ENCODE results near the gene OPN4.

OPN4 gene

DNA sequence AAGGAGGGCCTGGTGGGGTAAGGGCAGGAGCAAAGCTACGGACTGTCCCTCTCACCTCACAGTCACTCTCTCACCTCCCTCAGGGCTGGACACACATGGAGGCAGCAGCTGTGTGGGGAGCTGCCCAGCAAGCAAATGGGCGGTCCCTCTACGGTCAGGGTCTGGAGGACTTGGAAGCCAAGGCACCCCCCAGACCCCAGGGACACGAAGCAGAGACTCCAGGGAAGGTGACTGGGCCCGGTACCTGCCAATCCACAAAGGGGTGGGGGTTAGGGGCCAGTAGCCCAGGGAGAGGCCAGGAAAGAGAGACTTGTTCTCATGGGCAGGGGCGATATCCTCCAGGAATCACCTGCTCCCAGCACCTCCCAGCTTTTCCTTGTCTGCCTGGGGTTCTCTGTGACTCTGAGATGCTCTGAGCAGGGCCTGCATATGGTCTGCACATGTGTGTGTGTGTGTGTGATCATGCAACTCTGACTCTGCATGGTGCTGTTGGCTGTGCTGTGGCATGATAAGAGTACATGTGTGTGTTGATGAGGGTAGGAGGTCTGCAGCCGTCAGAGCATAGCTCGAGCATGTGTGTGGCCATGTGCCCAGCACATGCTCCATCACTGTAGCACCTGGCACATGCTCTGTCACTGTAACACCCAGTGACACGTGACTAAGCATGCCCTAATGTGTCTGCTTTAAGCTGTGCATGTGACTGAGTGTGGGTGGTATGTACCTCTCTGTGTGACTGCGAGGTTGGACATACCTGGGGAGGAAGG, 9.4 kb downstream of the OPN4 start:
- no peak overlapping the region for H3K4me3 ChIP-seq (ENCODE audit: low read depth, low read length)
- no peak for DNase-seq (ENCODE audit: low read depth, low spot score)
- POLR2A ChIA-PET = no interaction called here
- CTCF ChIA-PET = interaction anchor here (1.5 kb wide), 1 partner anchor 30 kb away, joined by 4 read pairs; no protein-coding TSS in a partner anchor
- TF ChIP-seq, protein P1, sequence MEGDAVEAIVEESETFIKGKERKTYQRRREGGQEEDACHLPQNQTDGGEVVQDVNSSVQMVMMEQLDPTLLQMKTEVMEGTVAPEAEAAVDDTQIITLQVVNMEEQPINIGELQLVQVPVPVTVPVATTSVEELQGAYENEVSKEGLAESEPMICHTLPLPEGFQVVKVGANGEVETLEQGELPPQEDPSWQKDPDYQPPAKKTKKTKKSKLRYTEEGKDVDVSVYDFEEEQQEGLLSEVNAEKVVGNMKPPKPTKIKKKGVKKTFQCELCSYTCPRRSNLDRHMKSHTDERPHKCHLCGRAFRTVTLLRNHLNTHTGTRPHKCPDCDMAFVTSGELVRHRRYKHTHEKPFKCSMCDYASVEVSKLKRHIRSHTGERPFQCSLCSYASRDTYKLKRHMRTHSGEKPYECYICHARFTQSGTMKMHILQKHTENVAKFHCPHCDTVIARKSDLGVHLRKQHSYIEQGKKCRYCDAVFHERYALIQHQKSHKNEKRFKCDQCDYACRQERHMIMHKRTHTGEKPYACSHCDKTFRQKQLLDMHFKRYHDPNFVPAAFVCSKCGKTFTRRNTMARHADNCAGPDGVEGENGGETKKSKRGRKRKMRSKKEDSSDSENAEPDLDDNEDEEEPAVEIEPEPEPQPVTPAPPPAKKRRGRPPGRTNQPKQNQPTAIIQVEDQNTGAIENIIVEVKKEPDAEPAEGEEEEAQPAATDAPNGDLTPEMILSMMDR (IDR thresholded peaks at IDR 0.05; ENCODE audit: insufficient read depth, low read length, missing control alignments) = no peak

DNA sequence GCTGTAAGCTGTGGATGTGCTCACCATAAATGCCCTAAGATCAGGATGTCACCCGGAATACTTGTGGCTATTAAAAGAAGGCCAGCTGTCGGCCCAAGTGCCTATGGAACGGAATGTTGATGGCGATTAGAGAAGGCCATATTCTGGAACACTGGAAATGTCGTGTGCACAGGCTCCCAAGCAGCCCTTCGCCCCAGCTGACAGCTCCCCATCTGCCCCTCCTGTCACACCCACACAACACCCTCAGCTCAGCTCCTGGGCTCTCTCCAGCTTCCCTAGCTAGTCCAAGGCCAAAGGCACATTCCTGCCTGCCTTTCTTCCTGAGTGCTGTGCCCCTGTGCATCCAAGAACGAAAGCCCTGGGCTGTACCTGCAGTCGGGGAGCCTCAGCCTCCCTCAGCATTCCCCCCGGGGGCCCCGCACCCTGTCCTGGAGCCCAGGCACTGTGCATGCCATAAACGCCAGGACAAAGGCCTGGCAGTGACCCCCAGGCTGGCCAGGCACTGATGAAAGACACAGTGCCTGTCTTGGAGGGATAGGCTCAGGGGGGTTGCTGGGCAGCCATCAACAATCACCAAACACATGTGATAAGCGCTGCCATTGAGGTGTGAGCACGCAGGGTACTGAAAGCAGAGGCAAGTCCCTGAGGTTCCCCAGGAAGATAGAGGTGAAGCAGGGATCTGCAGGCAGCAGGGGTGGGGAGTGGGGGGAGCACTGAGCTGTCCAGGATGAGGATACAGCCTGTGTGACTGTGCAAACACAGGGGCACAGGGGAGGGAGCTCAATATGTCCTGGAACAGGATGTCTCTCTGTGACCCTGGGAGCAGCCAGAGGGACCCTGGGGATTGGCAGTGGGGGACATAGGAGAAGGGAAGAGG, 10.2 kb downstream of the OPN4 start:
- TF ChIP-seq, protein P1 (IDR thresholded peaks at IDR 0.05; ENCODE audit: insufficient read depth, low read length, missing control alignments) = no peak
- H3K4me3 ChIP-seq (ENCODE audit: low read depth, low read length) = no peak overlapping the region
- ChIA-PET CTCF (interaction anchor here (1.4 to 1.5 kb wide), 2 partner anchors 21 to 29 kb away, joined by 3 to 4 read pairs; no protein-coding TSS in a partner anchor), POLR2A (no interaction called here)
- no peak for DNase-seq (ENCODE audit: low read depth, low spot score)

DNA sequence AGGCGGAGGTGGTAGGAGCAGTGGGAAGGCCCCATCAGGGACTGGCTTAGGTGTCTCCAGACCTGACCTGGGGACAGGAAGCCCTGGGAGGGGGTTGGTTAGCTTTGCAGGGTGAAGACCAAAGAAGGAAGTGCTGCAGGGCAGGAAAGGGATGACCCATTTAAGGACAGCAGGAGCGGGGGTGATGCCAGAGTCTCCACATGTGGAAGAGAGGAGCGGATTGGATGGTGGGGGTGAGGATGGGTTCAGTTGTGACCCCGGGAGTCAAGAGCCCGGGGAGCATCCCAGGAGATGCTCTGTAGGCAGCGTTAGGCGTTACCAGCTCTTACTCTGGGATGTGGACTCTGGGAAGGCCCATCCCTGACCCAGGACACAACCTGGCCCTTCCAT, 10.9 kb downstream of the OPN4 start:
- no peak for DNase-seq (ENCODE audit: low read depth, low spot score)
- H3K4me3 ChIP-seq (ENCODE audit: low read depth, low read length) = no peak overlapping the region
- TF ChIP-seq, protein P1 (IDR thresholded peaks at IDR 0.05; ENCODE audit: insufficient read depth, low read length, missing control alignments) = no peak
- CTCF ChIA-PET = interaction anchor here (0.8 to 1.5 kb wide), 4 partner anchors 10 to 28 kb away, joined by 3 to 4 read pairs (median 4); no protein-coding TSS in a partner anchor
- POLR2A ChIA-PET = no interaction called here

DNA sequence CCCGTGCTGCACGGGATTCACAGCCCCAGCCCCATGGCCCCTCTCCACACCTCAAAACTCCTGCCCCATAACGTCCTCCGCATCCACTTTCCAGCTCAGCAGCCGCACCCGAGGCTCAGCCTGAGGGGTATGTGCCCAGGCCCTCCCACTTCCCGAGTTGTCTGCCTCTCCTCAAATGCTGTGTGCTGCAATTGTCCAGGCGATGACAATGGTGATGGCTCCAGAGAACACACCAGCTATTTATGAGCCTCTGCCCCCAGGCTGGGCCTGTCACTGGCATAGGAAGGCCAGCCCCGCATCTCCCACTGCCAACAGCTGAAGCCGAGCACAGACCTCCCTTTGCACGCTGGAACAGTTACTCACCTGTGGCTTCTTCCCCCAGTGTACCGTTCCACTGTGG, 11.5 kb downstream of the OPN4 start:
- TF ChIP-seq, protein P1 (IDR thresholded peaks at IDR 0.05; ENCODE audit: insufficient read depth, low read length, missing control alignments) = no peak
- H3K4me3 ChIP-seq (ENCODE audit: low read depth, low read length) = no peak overlapping the region
- ChIA-PET CTCF (interaction anchor here (0.8 to 2.1 kb wide), 4 partner anchors 10 to 23 kb away, joined by 3 to 5 read pairs (median 4); no protein-coding TSS in a partner anchor), POLR2A (no interaction called here)
- no peak for DNase-seq (ENCODE audit: low read depth, low spot score)

DNA sequence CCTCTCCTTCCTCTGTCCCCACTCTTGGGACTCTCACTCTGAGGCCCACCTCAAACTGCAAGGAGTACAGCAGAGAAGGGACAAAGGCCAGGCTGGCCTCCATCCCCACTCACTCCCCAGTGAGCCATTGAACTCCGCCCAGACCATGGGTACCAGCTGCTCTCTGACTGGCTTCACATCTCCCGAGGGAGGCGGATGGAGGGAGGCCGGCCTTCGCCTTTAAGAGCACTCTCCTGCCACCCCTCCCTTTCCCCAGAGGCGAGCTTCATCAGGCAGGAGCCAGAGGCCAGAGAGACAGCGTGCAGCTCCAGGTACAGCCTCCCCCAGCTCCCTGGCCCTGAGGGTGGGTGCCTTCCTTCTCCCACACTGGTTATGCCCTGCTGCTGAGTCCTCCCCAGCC, 12.2 kb downstream of the OPN4 start:
- no peak overlapping the region for H3K4me3 ChIP-seq (ENCODE audit: low read depth, low read length)
- no peak for DNase-seq (ENCODE audit: low read depth, low spot score)
- TF ChIP-seq, protein P1 (IDR thresholded peaks at IDR 0.05; ENCODE audit: insufficient read depth, low read length, missing control alignments) = no peak
- ChIA-PET POLR2A (no interaction called here), CTCF (interaction anchor here (1.4 to 2.1 kb wide), 3 partner anchors 12 to 23 kb away, joined by 3 to 5 read pairs (median 4); no protein-coding TSS in a partner anchor)
